K562 (cell line): ENCODE results near the gene RBM28. TPM values are rescaled to one million over a fixed set of nuclear protein-coding genes. Genes with fewer than 3 reads are reported as not detected.

ENCODE experiments used
- ATAC-seq: fragments of 200-7000 bp; cut with Tn5 transposase; 3 replicates; pipeline ENCODE4 v1.9.1; 2020; ENCODE audit warnings: moderate library complexity
- BruUV-seq: library from RNA; stranded (reverse); fragments of 400-500 nt; replicated peaks from 2 replicates; lab custom pipeline; 2021; lab: Mats Ljungman, UMichigan
- CTCF ChIA-PET: fragments of 300-600 bp; formaldehyde crosslinking; extraction: SDS; loops from one replicate; lab custom pipeline; 2021; ENCODE audit warnings: low intra/inter-chr PET ratio; lab: Yijun Ruan, JAX
- POLR2A ChIA-PET: fragments of 300-600, 350-650 bp; sonication (Branson Sonifier 250); formaldehyde crosslinking; extraction: SDS; loops from one replicate; lab custom pipeline; 2021; ENCODE audit warnings: antibody characterized with exemption, inconsistent platforms; lab: Yijun Ruan, JAX
- DNase-seq, 4 experiments: peaks; one replicate each; pipeline versions ENCODE4 v3.0.0 to v3.0.0-alpha.2; 2011 to 2018; ENCODE audit warnings: low spot score in 3 of 4, mixed read lengths in 3 of 4; ENCODE audit errors: extremely low read depth in 1 of 4
- FAIRE-seq: peaks from 2 replicates; lab custom pipeline; 2011; peaks lifted over from hg19 to GRCh38; lab: Jason Lieb, UNC
- H2AFZ ChIP-seq: 2 replicates; pipeline ENCODE4 v1.6.0; 2011; ENCODE audit warnings: low read depth, low read length, control low read depth, inconsistent platforms
- H3K27ac ChIP-seq: fragments of 200-600 bp; 3 replicates; pipeline ENCODE4 v1.8.0; 2011; ENCODE audit warnings: low read depth, mild to moderate bottlenecking, control low read depth, inconsistent platforms, low read length, moderate library complexity, mixed read lengths; ENCODE audit errors: extremely low read depth
- H3K27me3 ChIP-seq, 2 experiments: fragments of 300-600 bp in 1 of 2; 2 replicates in 1 of 2; 3 replicates in 1 of 2; pipeline versions ENCODE4 v1.6.0 to v1.8.0; 2011; ENCODE audit warnings: inconsistent platforms in 2 of 2, low read length in 2 of 2, mild to moderate bottlenecking in 1 of 2, mixed read lengths in 1 of 2, moderate library complexity in 1 of 2; ENCODE audit not compliant: control insufficient read depth in 2 of 2, insufficient read depth in 2 of 2
- H3K36me3 ChIP-seq: fragments of 300-600 bp; 3 replicates; pipeline ENCODE4 v1.8.0; 2011; ENCODE audit warnings: mild to moderate bottlenecking, low read length, inconsistent platforms; ENCODE audit not compliant: control insufficient read depth, insufficient read depth
- H3K4me1 ChIP-seq, 2 experiments: fragments of 200-600 bp in 1 of 2; replicated peaks in 1 of 2; 2 replicates in 1 of 2; 3 replicates in 1 of 2; pipeline versions ENCODE4 v1.5.1 to v1.8.0; 2011; ENCODE audit warnings: inconsistent platforms in 2 of 2, low read length in 2 of 2, mild to moderate bottlenecking in 1 of 2, mixed read lengths in 1 of 2, moderate library complexity in 1 of 2; ENCODE audit not compliant: control insufficient read depth in 2 of 2, insufficient read depth in 2 of 2
- H3K4me2 ChIP-seq: 2 replicates; pipeline ENCODE4 v1.6.1; 2011; ENCODE audit warnings: low read length, control low read depth, inconsistent platforms, mixed read lengths; ENCODE audit not compliant: insufficient read depth
- H3K4me3 ChIP-seq: fragments of 200-600 bp; sonication (generic), shearing (Covaris generic); 2 replicates; pipeline ENCODE4 v1.5.1; 2016; ENCODE audit warnings: control low read depth, inconsistent platforms
- H3K79me2 ChIP-seq: fragments of 200-600 bp; 3 replicates; pipeline ENCODE4 v1.8.0; 2011; ENCODE audit warnings: low read length, inconsistent platforms; ENCODE audit not compliant: control insufficient read depth, insufficient read depth
- H3K9ac ChIP-seq, 2 experiments: 2 replicates each; pipeline versions ENCODE4 v1.6.0 to v1.6.1; 2011; ENCODE audit warnings: low read depth in 2 of 2, low read length in 2 of 2, control low read depth in 1 of 2, inconsistent platforms in 1 of 2, mild to moderate bottlenecking in 1 of 2, mixed read lengths in 1 of 2; ENCODE audit not compliant: insufficient read depth in 1 of 2
- H3K9me1 ChIP-seq: one replicate; pipeline ENCODE4 v1.6.0; 2011; ENCODE audit warnings: inconsistent platforms, mild to moderate bottlenecking, low read length, moderate library complexity; ENCODE audit not compliant: control insufficient read depth, insufficient read depth
- H3K9me3 ChIP-seq: replicated peaks from 2 replicates; pipeline ENCODE4 v1.5.1; 2011; ENCODE audit warnings: low read depth, low read length, inconsistent platforms; ENCODE audit not compliant: control insufficient read depth, insufficient read depth
- H4K20me1 ChIP-seq: replicated peaks from 2 replicates; pipeline ENCODE4 v1.6.1; 2011; ENCODE audit warnings: low read length, inconsistent platforms, mixed read lengths; ENCODE audit not compliant: control insufficient read depth, insufficient read depth
- ARID1B ChIP-seq: fragments of 450-650 bp; IDR thresholded peaks from 2 replicates; pipeline ENCODE4 v1.6.1; 2016; ENCODE audit warnings: antibody characterized with exemption, mild to moderate bottlenecking, inconsistent platforms
- CCNT2 ChIP-seq: IDR thresholded peaks from 2 replicates; pipeline ENCODE4 v1.6.1; 2011; ENCODE audit warnings: borderline replicate concordance, low read depth, mild to moderate bottlenecking, moderate library complexity, mixed read lengths, low read length; ENCODE audit not compliant: insufficient read length; ENCODE audit errors: extremely low read depth
- DPF2 ChIP-seq: fragments of 450-650 bp; IDR thresholded peaks from 2 replicates; pipeline ENCODE4 v1.6.1; 2016
- FOXJ2 ChIP-seq: fragments of 200-800 bp; sonication (Bioruptor generic); IDR thresholded peaks from 2 replicates; pipeline ENCODE4 v1.6.1; 2016; ENCODE audit warnings: missing genetic modification characterization, missing compliant biosample characterization
- HMGN3 ChIP-seq: IDR thresholded peaks from 2 replicates; pipeline ENCODE4 v1.6.1; 2011; ENCODE audit warnings: borderline replicate concordance, low read depth, mild to moderate bottlenecking, mixed read lengths, low read length; ENCODE audit not compliant: insufficient read length; ENCODE audit errors: extremely low read depth
- IRF2 ChIP-seq: sonication (generic); formaldehyde crosslinking; IDR thresholded peaks from 2 replicates; pipeline ENCODE4 v1.8.1; 2022; ENCODE audit warnings: mild to moderate bottlenecking, missing genetic modification reagents
- KDM1A ChIP-seq, 2 experiments: fragments of 450-650 bp; IDR thresholded peaks; 2 replicates each; pipeline ENCODE4 v1.6.1; 2016; ENCODE audit warnings: mild to moderate bottlenecking in 2 of 2
- PHB ChIP-seq: fragments of 250-450 bp; sonication (Bioruptor Pico); IDR thresholded peaks from 2 replicates; pipeline ENCODE4 v1.5.0; 2021
- RBM14 ChIP-seq: fragments of 200-400 bp; formaldehyde crosslinking; IDR thresholded peaks from 2 replicates; pipeline ENCODE4 v1.6.1; 2018; ENCODE audit warnings: low read depth, mild to moderate bottlenecking, low read length, moderate library complexity, borderline replicate concordance; ENCODE audit not compliant: insufficient read depth
- SMARCE1 ChIP-seq: fragments of 450-650 bp; IDR thresholded peaks from 2 replicates; pipeline ENCODE4 v1.7.1; 2016; ENCODE audit warnings: mild to moderate bottlenecking
- TRIM24 ChIP-seq, 2 experiments: fragments of 450-650 bp; IDR thresholded peaks; 2 replicates each; pipeline ENCODE4 v1.6.1; 2016
- U2AF2 ChIP-seq: fragments of 200-400 bp; formaldehyde crosslinking; optimal IDR thresholded peaks from 2 replicates; pipeline ENCODE3; 2017; ENCODE audit warnings: low read depth, mild to moderate bottlenecking, low read length
- ZNF133 ChIP-seq: fragments of 250-450 bp; sonication (Bioruptor Pico); IDR thresholded peaks from 2 replicates; pipeline ENCODE4 v1.4.0; 2020; ENCODE audit warnings: mild to moderate bottlenecking
- ZNF445 ChIP-seq: fragments of 250-450 bp; sonication (Bioruptor Pico); IDR thresholded peaks from 2 replicates; pipeline ENCODE4 v1.4.0; 2020; ENCODE audit warnings: low read depth, mild to moderate bottlenecking, moderate library complexity
- ZNF79 ChIP-seq: fragments of 250-450 bp; sonication (Bioruptor Pico); IDR thresholded peaks from 2 replicates; pipeline ENCODE4 v1.4.0; 2020; ENCODE audit warnings: low read depth, mild to moderate bottlenecking, moderate library complexity
- WGBS: fragments of 100-300 bp; shearing (Covaris generic); methylation state at CpG from one replicate; pipeline ENCODE4 v1.1.6; 2016; ENCODE audit warnings: low coverage, mixed read lengths; ENCODE audit not compliant: insufficient coverage; ENCODE audit errors: missing lambda C conversion rate; 5-methylcytosine and 5-hydroxymethylcytosine counted together
- in situ Hi-C: fragments of 300-500 bp; cut with MboI; formaldehyde crosslinking; loops from 4 replicates; pipeline ENCODE4 v1.15.0; 2018; ENCODE audit warnings: inconsistent platforms, mixed read lengths
- intact Hi-C: fragments of 100-400 bp; cut with micrococcal nuclease; formaldehyde crosslinking; loops from 2 replicates; pipeline ENCODE4 v1.14.2; 2022
- polyA plus RNA-seq, 8 experiments: library from polyadenylated mRNA; depleted of rRNA in 4 of 8; stranded (reverse) in 5 of 8; unstranded in 3 of 8; fragments of >200 nt; fragmentation: Nextera tagmentation in 2 of 8; fragmentation: Illumina TruSeq in 1 of 8; extraction: Ambion mirVana in 2 of 8; extraction: Trizol in 1 of 8; gene quantifications; 2 replicates each; pipeline versions ENCODE4 v1.2.1 to v1.2.3, GENCODE V29; 2011 to 2014; ENCODE audit warnings: inconsistent platforms in 1 of 8, missing spikeins in 1 of 8
- total RNA-seq, 7 experiments: library from RNA; depleted of rRNA in 6 of 7; stranded (reverse); fragments of >200 nt in 6 of 7; fragmentation: Illumina TruSeq in 2 of 7; extraction: Trizol in 2 of 7; gene quantifications; 2 replicates each; pipeline versions ENCODE4 v1.2.1 to v1.2.3, GENCODE V29; 2011 to 2021; ENCODE audit warnings: low replicate concordance in 1 of 7
- TF ChIP-seq, protein P1 (sequence below): sonication (generic); formaldehyde crosslinking; IDR thresholded peaks from 2 replicates; pipeline ENCODE4 v1.8.1; 2023; ENCODE audit warnings: missing genetic modification reagents, mild to moderate bottlenecking, borderline replicate concordance

RBM28 gene
- total and polyA plus RNA-seq, 9 of the 15 experiments (the other 6 are each of a cell fraction or from before 2014, with no cell fraction given): 65.8 to 213 (median 138) TPM

DNA sequence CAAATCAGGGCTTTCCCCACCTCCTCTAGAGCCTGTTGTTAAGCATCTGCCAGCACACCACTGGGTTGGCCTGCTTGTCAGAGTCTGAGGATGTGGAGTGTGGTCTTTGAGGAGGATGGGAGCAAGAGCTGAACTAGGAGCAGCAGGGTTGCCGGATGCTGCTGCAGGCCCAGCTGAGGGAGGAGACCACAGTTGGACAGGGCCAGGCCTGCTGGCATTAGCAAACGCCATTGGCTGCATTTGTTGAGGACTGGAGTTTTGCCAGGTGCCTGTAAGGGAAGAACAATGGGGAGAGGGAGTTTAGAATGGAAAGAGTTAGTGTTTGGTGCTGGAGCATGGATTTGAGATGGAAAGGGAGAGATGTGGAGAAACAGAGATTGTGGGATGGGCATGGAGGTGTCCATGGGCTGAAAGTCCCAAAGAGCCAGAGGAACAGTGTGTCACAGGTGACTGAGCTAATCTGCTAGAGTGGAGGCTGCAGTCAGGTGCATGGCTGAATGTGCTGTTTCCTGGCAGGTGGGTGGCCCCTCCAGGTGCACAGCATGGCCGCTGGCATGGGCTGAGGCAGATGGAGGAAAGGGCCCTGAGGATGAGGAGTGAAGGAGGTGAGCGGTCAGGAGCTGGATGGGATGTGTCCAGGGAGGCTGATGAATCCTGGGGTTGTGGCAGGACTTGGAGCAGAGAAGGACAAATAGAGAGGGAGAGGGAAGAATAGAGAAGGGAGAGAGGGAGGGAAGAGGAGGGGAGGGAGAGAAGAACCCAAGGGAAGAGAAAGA is 61.9 kb downstream of the RBM28 start:
- H3K27me3 ChIP-seq: peaks cover 15 to 32% of the 10 kb centered on the region in 2 experiments; a peak in 4 of 5 replicates
- FAIRE-seq: no peak
- no peaks in the 10 kb centered on the region for H3K9me1 ChIP-seq
- no peaks in the 10 kb centered on the region for H3K79me2 ChIP-seq
- intact Hi-C loops: no loop called here
- no peak overlapping the region for H3K4me2 ChIP-seq
- 4% methylated on average over 4 of the region's 4 CpGs for WGBS
- peaks cover 7% of the 10 kb centered on the region for H3K9me3 ChIP-seq
- H2AFZ ChIP-seq: no peak overlapping the region
- no peak overlapping the region for H3K27ac ChIP-seq
- no TSS peak for BruUV-seq
- no peak for TF ChIP-seq SMARCE1
- TF ChIP-seq KDM1A (IDR thresholded peaks at IDR 0.05): no peak
- TF ChIP-seq ZNF79 (CRISPR knock-in tag): no peak
- TF ChIP-seq FOXJ2 (tag): no peak
- TF ChIP-seq U2AF2: no peak
- TF ChIP-seq ARID1B: no peak
- TF ChIP-seq ZNF133: no peak
- TF ChIP-seq CCNT2: no peak
- TF ChIP-seq DPF2: no peak
- TF ChIP-seq ZNF445 (CRISPR knock-in tag): no peak
- TF ChIP-seq, protein P1, sequence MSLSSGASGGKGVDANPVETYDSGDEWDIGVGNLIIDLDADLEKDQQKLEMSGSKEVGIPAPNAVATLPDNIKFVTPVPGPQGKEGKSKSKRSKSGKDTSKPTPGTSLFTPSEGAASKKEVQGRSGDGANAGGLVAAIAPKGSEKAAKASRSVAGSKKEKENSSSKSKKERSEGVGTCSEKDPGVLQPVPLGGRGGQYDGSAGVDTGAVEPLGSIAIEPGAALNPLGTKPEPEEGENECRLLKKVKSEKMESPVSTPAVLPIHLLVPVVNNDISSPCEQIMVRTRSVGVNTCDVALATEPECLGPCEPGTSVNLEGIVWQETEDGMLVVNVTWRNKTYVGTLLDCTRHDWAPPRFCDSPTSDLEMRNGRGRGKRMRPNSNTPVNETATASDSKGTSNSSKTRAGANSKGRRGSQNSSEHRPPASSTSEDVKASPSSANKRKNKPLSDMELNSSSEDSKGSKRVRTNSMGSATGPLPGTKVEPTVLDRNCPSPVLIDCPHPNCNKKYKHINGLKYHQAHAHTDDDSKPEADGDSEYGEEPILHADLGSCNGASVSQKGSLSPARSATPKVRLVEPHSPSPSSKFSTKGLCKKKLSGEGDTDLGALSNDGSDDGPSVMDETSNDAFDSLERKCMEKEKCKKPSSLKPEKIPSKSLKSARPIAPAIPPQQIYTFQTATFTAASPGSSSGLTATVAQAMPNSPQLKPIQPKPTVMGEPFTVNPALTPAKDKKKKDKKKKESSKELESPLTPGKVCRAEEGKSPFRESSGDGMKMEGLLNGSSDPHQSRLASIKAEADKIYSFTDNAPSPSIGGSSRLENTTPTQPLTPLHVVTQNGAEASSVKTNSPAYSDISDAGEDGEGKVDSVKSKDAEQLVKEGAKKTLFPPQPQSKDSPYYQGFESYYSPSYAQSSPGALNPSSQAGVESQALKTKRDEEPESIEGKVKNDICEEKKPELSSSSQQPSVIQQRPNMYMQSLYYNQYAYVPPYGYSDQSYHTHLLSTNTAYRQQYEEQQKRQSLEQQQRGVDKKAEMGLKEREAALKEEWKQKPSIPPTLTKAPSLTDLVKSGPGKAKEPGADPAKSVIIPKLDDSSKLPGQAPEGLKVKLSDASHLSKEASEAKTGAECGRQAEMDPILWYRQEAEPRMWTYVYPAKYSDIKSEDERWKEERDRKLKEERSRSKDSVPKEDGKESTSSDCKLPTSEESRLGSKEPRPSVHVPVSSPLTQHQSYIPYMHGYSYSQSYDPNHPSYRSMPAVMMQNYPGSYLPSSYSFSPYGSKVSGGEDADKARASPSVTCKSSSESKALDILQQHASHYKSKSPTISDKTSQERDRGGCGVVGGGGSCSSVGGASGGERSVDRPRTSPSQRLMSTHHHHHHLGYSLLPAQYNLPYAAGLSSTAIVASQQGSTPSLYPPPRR: no peak
- TF ChIP-seq RBM14: no peak
- no peak for TF ChIP-seq HMGN3
- no peak for TF ChIP-seq PHB (CRISPR knock-in tag)
- no peak for TF ChIP-seq IRF2 (CRISPR knock-in tag)
- TF ChIP-seq TRIM24 (IDR thresholded peaks at IDR 0.05): no peak
- TF ChIP-seq, all 486 proteins: peak for 0
- Histone ChIP-seq H4K20me1 (no peaks in the 10 kb centered on the region), H3K9ac (no peak overlapping the region), H3K4me1 (no peaks in the 10 kb centered on the region), H3K4me3 (no peak overlapping the region), H3K36me3 (no peaks in the 10 kb centered on the region)
- ATAC-seq (no peak), DNase-seq (no peak)
- ChIA-PET POLR2A (interaction anchor here (0.7 kb wide), 2 partner anchors 9 to 15 kb away, joined by 3 to 5 read pairs; no protein-coding TSS in a partner anchor), CTCF (no interaction called here)
- in situ Hi-C loops: no loop called here
